DND-41 (cell line): ENCODE results near the gene IRX1.

ENCODE experiments used
- ATAC-seq: fragments of 200-7000 bp; cut with Tn5 transposase; 3 replicates; pipeline ENCODE4 v1.9.1; 2021; ENCODE audit warnings: low read depth; ENCODE audit not compliant: insufficient read depth
- DNase-seq: peaks from one replicate; pipeline ENCODE4 v3.0.0-alpha.2; 2020
- H2AFZ ChIP-seq: 2 replicates; pipeline ENCODE4 v1.6.0; 2012; ENCODE audit warnings: low read depth, low read length
- H3K27ac ChIP-seq: 2 replicates; pipeline ENCODE4 v1.5.1; 2012; ENCODE audit warnings: low read length, inconsistent platforms
- H3K27me3 ChIP-seq: fragments of 200-600 bp; sonication (generic); 2 replicates; pipeline ENCODE4 v1.6.0; 2012; ENCODE audit warnings: low read length, mild to moderate bottlenecking, inconsistent platforms; ENCODE audit not compliant: insufficient read depth, poor library complexity
- H3K36me3 ChIP-seq: 2 replicates; pipeline ENCODE4 v1.5.1; 2012; ENCODE audit warnings: low read length, inconsistent platforms; ENCODE audit not compliant: insufficient read depth
- H3K4me1 ChIP-seq: 2 replicates; pipeline ENCODE4 v1.5.1; 2012; ENCODE audit warnings: mild to moderate bottlenecking, low read length; ENCODE audit not compliant: insufficient read depth
- H3K4me2 ChIP-seq: 2 replicates; pipeline ENCODE4 v1.6.0; 2012; ENCODE audit warnings: mild to moderate bottlenecking, moderate library complexity, low read length, inconsistent platforms; ENCODE audit not compliant: insufficient read depth
- H3K4me3 ChIP-seq, 2 experiments: fragments of 200-600 bp in 1 of 2; shearing (Covaris generic) in 1 of 2; 2 replicates each; pipeline ENCODE4 v1.5.1; 2012 to 2016; ENCODE audit warnings: inconsistent platforms in 2 of 2, low read length in 2 of 2, mild to moderate bottlenecking in 2 of 2, low read depth in 1 of 2, moderate library complexity in 1 of 2
- H3K79me2 ChIP-seq: 2 replicates; pipeline ENCODE4 v1.6.0; 2012; ENCODE audit warnings: low read length, inconsistent platforms; ENCODE audit not compliant: insufficient read depth
- H3K9ac ChIP-seq: 2 replicates; pipeline ENCODE4 v1.6.0; 2012; ENCODE audit warnings: low read depth, mild to moderate bottlenecking, inconsistent platforms, low read length, moderate library complexity
- H3K9me3 ChIP-seq: 2 replicates; pipeline ENCODE4 v1.5.1; 2012; ENCODE audit warnings: low read length, moderate library complexity, mild to moderate bottlenecking, inconsistent platforms; ENCODE audit not compliant: insufficient read depth, severe bottlenecking
- H4K20me1 ChIP-seq: 2 replicates; pipeline ENCODE4 v1.6.0; 2012; ENCODE audit warnings: low read length; ENCODE audit not compliant: insufficient read depth
- CTCF ChIP-seq: IDR thresholded peaks from 2 replicates; pipeline ENCODE4 v1.5.1; 2012; ENCODE audit warnings: borderline replicate concordance, low read length, moderate library complexity, mild to moderate bottlenecking; ENCODE audit not compliant: poor library complexity, severe bottlenecking; ENCODE audit errors: extremely low read depth
- EZH2 ChIP-seq: IDR thresholded peaks from 3 replicates; pipeline ENCODE4 v1.6.1; 2012; ENCODE audit warnings: borderline replicate concordance, low read depth, mild to moderate bottlenecking, moderate library complexity, low read length, inconsistent platforms; ENCODE audit not compliant: severe bottlenecking

Gene IRX1

GRCh38 chr5:3564827-3565518 is 30.7 kb upstream of the IRX1 start:
- Histone ChIP-seq H3K9ac (no peak overlapping the region), H3K4me2 (no peak overlapping the region), H3K4me3 (no peak overlapping the region), H3K9me3 (peaks cover 7% of the 10 kb centered on the region), H3K79me2 (no peaks in the 10 kb centered on the region), H3K27ac (no peak overlapping the region), H3K4me1 (no peaks in the 10 kb centered on the region), H3K27me3 (no peaks in the 10 kb centered on the region), H3K36me3 (no peaks in the 10 kb centered on the region), H4K20me1 (no peaks in the 10 kb centered on the region), H2AFZ (no peak overlapping the region)
- TF ChIP-seq EZH2 (no peak), CTCF (no peak)
- ATAC-seq (no peak), DNase-seq (no peak)

DNA sequence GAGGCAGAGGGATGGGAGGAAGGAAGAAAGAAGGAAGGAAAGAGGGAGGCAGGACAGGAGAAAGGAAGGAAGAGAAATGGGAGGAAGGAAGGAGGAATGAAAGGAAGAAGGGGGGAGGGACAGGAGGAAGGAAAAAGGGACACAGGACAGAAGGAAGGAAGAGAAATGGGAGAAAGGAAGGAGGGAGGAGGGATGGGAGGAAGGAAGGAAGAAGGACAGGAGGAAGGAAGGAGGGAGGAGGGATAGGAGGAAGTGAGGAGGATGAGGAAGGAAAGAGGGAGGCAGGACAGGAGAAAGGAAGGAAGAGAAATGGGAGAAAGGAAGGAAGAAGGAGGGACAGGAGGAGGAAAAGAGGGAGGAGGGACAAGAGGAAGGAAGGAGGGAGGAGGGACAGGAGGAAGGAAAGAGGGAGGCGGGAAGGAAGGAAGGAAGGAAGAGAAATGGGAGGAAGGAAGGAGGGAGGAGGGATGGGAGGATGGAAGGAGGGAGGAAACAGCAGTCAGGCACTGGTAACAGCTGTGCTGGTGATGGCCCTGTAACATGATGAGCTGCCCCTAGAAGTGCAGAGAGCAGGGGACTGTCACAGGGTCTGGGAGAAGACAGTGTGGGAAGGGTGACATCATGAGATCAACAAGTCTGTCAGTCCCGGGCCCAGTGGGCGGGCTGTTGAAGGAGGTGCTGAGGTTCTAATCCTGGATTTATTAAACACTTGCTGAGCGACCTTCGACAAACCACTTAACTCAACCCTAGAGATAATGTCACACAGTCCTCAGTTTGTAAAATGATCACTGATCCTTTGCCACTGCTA is 10.7 kb upstream of the IRX1 start:
- Histone ChIP-seq H3K9me3 (no peaks in the 10 kb centered on the region), H3K4me3 (no peak overlapping the region), H3K36me3 (no peaks in the 10 kb centered on the region), H3K4me1 (no peaks in the 10 kb centered on the region), H4K20me1 (no peaks in the 10 kb centered on the region), H3K27me3 (no peaks in the 10 kb centered on the region), H3K9ac (no peak overlapping the region), H3K79me2 (no peaks in the 10 kb centered on the region), H2AFZ (no peak overlapping the region), H3K4me2 (no peak overlapping the region), H3K27ac (no peak overlapping the region)
- ATAC-seq (peak; percentile 50; the same call in 2 of the 3 replicates), DNase-seq (no peak)
- TF ChIP-seq EZH2 (no peak), CTCF (no peak)

DNA sequence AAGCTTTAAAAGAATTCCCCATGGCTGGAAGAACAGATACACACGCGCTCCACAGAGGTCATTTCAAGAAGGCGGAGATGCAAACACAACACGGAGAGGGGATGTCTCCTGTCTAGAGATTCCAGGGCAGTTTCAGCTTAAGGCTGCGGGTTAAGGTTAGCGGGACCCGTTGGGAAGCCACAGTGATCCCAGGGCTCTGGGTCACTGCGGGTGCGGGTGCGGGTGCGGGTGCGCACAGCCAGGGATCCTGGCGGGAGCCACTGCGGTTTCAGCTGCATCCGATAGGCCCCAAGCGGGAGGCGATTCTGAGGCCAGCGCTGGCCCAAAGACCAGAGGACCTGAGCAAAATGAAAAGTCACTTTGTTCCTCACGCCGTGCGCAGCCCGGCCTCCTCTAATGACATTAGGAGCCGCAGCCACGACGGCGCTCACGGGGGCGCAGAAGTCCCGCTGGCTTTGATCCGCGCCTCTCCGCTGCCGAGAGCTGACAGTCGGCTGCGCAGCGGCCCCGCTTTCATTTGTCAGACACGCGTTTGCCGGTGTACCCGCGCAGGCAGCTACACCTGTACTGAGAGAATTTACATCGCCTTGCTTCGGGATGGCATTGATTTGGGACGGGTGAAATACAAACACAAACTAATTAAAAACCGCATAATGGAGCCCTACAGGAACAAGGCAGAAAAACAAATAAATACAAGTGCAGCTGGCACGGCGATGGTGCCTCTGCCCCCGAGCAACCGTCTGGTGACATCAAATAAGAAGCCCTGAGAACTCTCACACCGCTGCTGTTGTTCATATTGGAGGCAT is 5.3 kb upstream of the IRX1 start:
- Histone ChIP-seq H3K9me3 (peaks cover 4% of the 10 kb centered on the region), H3K4me2 (no peak overlapping the region), H3K79me2 (no peaks in the 10 kb centered on the region), H3K9ac (no peak overlapping the region), H3K4me1 (no peaks in the 10 kb centered on the region), H2AFZ (no peak overlapping the region), H3K4me3 (no peak overlapping the region), H3K27me3 (no peaks in the 10 kb centered on the region), H3K36me3 (no peaks in the 10 kb centered on the region), H3K27ac (no peak overlapping the region), H4K20me1 (no peaks in the 10 kb centered on the region)
- TF ChIP-seq CTCF (no peak), EZH2 (no peak)
- ATAC-seq (no peak), DNase-seq (no peak)
